Left hindlimb (tissue), 1 donor: Measurements from ENCODE around the gene WDFY4.

Experiments used
- DNase-seq: peaks from one replicate; pipeline ENCODE4 v3.0.0-alpha.2; 2018

The WDFY4 gene

DNA sequence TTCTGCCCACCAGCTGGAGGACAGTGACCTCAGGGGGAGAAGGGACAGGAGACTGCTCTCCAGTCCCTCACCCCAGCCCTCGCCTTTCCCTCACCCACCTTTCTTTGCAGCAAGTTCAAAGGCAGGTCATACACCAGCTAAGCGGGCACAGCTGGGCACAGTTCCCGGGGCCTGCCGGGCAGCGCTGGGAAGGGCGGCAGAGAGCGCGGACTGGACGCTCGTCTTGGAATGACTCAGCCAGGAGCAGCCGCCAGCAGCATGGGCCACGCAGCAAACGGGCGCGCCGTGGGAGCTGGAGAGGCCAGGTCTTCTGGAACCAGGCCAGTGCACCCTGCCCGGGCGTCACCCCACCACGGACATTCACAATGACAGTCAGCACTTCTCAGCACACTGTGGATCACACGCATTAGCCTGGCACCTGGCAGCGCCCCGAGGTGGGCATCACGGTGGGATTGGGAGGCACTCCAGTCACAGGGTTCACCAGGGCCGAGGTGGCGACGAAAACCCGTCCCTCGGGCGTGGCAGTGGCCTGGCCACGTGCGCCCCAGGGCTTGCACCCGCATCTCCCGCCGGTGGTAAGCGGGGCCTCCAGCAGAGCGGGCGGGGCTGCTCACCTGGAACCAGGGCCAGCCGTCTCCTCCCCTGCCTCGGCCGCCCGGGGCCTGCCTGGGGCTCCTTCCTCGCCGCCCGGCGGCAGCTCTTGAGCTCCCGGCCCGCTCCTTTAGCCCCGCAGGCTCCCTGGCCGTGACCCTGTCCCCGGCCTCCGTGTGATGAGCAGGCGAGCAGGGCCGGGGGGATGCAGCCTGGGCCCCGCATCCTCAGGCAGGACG is 29.0 kb upstream of the WDFY4 start:
- DNase-seq: peak; percentile 66

DNA sequence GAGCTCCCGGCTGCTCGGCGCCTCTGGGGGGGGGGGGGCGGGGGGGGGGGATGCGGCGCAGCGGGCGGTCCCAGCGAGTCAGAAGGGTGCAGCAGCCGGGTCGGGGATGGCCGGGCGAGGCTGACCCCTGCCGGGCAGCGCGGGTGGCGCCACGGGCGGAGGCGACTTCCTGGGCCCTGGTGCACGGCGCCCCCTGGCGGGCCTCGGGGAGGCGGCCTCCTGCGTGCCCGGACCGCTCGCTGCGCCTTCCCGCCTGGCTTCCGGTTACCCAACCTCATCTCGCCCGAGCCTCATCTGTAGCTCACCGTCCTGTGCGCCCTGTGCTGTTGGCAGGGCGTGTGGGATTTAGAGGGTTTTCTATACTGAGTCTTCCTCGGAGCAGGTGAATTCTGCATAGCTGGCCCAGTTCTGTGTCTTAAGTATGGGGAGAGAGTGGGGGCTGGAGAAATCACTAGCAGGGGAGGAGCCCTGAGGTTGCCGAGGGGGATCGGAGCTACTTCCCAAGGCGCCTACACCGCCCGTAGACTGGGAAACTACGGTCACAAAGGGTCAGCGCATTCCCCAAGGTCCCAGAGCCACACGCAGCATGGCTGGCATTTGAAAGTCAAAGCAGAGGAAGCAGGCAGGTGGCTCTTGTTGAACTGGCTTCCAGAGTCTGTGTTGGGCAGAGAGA is 28.3 kb upstream of the WDFY4 start:
- DNase-seq: peak; percentile 93

DNA sequence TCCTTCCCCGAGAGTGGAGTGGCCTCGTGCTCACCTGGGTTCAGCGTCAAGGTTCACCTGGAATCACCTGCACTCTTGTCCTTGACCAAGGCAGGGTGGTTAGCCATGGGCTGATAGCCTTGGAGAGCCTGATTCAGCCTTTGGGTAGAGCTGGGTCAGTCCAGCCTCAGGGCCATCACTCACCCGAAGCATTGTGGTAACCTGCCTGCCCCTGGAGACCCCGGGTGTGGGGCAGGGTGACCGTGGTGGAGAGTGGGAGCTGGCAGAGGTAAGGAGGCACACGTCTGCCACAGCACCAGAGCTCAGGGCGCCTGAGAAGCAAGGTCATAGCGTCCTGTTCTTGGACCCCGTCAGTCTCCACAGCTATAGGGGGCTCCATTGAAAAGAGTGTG is 27.8 kb upstream of the WDFY4 start:
- DNase-seq: no peak

DNA sequence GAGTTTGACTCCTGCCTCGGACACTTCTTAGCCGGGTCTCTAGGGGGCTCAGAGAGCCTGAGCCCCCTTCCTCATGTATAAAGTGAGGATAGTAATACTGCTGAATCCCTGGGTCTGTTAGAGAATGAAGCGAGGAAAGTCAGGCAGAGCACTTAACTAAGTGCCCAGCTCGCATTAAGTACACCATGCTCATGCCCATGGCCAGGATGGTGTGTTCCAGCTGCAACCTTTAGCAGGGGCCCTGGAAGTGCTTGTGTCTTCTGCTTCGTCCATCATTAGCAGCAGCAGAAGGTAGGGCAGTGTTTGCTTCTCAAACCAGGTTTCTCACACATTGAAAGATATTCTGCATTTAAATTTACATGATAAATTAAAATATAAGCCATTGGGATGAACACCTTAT is 27.3 kb upstream of the WDFY4 start:
- DNase-seq: no peak

GRCh38 chr10:48658243-48658974 is 26.3 kb upstream of the WDFY4 start:
- peak; percentile 73 for DNase-seq

DNA sequence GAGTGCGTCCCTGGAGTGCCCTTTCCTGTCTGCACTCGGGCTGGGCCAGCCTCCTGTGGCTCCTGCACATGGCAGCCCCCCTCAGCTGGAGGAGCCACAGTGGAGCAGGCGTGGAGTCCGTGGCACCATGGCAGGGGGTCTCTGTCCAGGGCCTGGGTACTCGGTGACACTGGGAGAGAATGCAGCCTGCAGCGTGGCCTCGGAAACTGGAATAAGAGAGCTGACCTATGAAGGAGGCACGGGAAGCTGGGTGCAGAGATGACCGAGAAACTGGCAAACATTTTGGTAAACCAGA is 25.8 kb upstream of the WDFY4 start:
- no peak for DNase-seq

DNA sequence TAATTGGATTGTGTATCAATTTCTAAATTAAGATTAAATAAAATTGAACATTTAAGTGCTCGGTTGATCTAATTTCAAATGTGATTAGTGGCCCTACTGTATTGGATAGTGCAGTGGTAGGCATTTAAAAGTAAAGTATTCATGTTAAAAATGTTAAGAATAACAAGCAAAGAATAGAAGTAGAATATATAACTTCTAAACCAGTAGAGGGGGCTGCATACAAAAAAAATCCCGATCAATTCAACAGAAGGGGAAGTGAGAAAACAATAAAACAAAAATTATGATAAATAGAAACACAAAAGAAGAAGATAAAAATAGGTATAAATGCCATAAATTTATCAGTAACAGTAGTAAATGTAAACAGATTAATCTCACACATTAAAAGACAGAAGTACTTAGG is 24.9 kb upstream of the WDFY4 start:
- no peak for DNase-seq

DNA sequence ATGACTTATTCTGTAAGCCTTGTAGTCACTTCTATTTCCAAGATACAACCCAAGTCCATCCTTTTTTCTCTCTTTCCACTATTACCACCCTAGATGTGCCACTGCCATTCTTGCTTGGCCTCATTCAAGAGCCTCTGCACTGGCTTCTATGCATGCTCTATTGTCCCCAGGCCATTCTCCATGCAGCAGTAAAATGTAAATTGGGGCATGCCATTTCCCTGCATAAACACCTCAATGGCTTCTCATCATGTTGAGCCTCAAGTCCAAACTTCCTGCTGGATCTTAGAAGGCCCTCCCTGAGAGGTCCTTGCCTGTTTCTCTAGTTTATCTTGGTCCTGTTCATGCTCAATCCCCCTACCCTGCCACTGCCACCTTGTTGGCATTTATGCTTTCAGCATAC is 23.2 kb upstream of the WDFY4 start:
- DNase-seq: no peak

DNA sequence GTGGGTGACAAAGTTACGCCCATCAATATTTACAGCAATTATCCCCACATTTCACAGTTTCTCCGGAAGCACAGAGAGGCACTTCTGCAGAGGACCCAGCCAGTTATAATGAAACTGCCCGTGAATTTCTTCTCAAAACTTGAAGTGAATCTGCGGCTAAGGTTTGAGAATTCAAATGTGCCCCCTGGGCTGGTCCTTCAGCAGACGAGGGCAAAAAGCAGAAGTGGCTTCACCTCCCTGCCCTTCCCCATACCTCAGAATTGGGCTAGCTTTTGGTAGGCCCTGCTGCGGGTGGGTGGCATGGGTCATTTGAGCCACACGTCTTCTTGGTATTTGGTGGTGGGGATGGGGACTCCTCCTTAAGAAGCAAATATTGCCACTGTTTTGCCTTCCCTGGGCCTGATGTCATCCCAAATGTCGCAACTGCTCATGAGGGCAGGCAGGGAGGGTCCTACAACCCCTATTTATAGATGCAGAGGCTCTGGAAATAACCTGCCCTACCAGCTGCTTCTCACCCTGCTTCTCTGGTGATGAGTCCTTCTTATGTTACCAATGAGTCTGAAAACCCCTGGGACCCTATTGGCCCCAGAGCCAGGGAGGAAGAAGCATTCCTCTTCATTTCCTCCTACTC is 16.6 kb upstream of the WDFY4 start:
- no peak for DNase-seq

DNA sequence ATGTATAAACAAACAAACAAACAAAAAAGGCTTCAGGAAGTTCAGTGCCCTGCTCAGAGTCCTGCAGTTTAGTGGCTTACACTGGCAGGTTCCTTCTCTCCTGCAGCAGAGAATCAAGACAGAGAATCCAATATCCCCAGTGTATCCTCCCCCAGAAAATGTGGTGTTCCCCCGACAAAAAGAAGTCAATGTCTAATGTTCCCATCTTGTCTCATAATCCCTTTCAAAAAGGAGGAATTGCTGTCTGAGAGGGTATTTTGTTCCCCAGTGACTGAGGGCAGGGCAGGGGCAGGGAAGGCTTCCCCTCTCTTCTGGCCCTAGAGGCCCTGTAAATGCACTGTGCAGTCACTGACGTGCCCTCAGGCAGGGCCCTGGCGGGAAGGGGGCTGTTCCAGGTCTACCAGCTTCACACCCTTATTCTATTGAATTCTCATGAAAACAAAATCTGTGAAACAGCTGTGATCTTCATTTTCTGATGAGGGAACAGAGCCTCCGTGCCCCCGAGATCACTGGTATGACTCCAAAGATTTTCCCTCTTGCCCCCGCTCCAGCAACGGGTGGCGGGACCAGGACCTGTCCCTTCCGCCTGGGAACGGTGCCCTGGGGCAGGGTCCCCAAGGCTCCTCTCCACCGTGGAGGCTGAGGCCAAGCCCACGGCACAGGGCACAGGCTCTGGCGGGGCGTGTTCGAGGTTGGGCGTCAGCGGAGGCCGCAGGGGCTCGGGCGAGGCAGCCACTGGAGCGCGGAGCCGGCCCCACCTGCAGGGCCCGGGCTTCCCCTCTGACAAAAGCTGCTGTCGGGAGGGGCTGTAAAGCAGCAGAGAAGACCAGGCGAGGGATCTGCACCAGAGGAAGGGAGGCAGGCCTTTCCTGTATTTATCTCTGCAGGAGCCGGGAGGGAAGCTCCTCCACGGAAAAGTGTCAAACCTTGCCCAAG is 13.4 kb upstream of the WDFY4 start:
- peak; percentile 43 for DNase-seq

DNA sequence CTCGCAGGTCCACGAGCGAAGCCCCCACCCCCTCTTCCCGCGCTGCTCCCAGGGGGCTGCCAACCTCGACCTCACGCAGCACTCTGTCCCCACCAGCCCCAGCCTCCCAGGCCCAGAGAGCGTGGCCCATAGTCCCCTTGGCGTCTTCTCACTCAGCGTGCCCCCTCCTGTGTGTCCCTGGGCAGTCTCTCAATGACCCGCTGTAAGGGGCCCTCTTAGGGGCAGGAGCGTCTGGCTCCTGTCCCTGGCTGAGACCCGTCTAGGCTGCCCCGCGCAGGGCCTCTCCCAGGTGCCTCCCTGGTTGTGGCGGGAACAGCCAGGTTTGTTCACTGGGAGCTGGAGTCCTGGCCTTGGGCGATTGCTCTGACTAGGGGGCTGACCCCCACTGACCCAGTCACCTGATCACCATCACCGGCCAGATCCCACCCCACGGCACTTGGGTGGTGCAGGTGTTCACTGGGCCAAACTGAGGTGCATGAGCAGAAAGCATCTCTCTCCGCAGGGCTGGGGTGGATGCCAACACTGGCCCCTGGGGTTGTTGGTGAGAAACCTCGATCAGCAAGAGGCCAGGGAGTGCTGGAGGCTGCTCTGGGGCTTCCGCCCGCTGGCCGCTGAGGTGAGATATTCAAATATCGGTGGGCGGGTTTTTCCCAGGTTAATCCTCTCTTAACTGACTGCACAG is 12.6 kb upstream of the WDFY4 start:
- no peak for DNase-seq

DNA sequence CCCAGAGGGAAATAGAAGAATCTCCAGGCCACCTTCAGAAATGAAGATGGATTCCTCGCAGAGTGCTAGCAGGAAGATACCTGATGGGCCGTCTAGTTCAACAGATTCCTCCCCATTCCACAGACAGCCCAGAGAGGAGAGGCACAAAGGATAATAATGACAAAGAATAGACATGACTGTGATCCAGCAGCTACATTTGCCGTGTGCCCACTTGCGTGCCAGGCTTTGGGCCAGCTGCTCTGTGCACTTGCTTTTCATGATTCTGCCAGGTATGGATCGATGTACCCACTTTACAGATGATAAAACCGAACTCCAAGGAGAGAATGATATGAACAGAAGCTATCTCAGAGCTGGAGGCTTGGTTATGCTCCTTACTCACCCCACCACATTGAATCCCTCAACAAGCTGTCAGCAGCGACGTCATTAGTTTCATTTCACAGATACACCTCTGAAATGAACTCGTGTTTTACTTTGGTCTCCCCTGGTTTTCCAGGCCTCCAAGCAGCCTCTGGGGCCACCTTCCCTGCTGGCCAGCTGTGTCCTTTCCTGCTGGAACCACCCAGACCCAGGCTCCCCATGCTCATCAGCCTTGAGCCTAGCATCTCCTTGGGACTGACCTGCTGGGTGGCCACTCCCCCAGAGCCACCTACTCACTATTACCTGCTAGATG is 11.9 kb upstream of the WDFY4 start:
- no peak for DNase-seq

DNA sequence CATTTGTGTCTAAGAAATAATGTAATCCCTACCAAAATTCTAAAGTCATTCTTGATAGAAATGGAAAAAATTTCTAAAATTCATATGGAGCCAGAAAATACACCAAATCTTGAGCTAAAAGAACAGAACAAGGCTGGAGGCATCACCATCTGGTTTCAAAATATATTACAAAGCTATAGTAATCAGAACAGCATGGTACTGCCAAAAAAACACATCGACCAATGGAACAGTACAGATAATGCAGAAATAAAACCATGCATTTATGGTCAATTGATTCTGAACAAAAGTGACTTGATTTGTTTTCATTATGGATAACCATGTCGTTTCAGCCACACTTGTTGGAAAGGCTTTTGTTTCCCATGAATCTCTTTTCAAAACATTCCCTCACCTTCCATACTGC is 7.0 kb upstream of the WDFY4 start:
- no peak for DNase-seq

- no peak for DNase-seq
These were observed 6.6 kb upstream of the WDFY4 start for GRCh38 chr10:48678041-48678440.

- no peak for DNase-seq
These were observed 2.9 kb upstream of the WDFY4 start for GRCh38 chr10:48681740-48682139.

DNA sequence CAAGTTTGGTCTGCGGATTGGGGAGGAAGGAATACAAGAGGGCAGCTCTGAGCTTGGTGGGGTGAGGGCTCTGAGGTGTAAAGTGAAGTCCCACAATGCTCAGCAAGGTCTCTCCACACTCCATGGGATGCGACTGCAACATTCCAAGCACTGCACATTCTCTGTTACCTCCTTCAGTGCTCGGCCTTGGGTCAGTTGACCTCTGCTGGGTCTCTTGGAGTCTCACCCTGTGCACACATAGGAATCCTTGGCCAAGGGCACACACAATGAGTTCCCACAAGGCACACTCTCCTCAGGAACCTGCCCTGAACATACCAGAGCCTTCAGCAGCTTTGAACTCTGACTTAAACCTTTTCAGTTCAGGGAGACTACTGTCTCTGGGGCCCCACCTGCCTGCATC is 2.4 kb upstream of the WDFY4 start:
- DNase-seq: no peak

DNA sequence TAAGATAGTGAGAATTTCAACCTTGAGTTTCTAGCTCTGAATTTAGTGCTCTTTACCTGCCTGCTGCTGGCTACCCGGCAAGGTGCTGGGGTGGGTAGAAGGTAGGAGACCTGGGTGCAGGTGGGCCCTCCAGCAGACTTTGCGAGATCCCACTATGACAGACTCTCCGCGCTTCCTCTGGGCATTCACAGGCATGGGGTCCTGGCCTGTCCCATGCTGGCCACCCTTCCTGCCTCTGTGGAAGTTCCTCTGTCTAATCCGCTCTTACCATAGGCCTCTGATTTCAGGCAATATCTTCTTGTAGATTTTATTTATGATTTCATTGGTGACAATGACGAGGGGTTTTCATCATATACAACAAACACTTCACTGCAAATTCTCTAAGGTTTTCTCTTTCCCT is 1.2 kb upstream of the WDFY4 start:
- no peak for DNase-seq

- DNase-seq: no peak
These were observed 805 bp upstream of the WDFY4 start for GRCh38 chr10:48683868-48684267.

DNA sequence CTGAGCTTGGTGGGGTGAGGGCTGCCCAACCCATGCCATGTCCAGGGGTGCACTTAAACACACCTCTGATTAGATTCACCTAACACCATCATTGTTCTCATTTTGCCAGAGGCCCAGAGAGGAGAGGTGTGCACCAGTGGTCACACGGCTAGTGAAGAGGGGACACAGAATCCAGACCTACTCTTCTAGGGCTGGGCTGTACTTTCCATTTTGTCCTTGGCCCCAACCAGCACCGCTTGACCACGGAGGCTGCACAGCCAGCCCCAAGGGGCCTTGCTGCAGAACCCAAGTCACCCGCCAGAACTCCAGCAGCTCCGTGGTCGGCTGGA is 246 bp upstream of the WDFY4 start:
- DNase-seq: no peak

DNA sequence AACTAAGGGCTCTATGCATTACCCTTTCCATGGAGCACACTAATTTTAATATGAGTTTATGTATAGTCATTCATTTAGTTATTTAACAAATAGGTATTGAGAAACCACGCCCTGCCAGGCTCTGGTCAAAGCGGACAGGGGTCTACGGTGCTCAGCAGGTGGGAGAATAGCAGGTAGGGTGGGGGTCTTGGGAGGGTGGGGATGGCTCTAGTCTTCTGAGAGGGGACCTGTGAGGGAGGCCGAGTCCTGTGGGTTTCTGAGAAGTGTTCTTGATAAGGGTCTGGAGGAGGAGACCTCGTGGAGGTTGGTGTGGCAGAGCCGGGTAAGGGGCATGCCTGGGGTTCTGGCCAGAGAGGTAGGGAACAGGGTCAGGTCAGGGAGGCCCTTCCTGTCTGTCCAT is 1.1 kb downstream of the WDFY4 start:
- DNase-seq: no peak
